Esophagus muscularis mucosa (tissue), 4 donors: Measurements from ENCODE around the gene TMPO. TPM values are rescaled to one million over a fixed set of nuclear protein-coding genes. Genes with fewer than 3 reads are reported as not detected.
"Not testable (repeated sequence)": the region's sequence is repeated elsewhere in the genome, so short reads cannot be mapped to it uniquely, and the experiment has no call there.

ENCODE experiments used
- DNase-seq: peaks from one replicate; pipeline ENCODE4 v3.0.0-alpha.2; 2017; ENCODE audit errors: extremely low spot score
- H3K27ac ChIP-seq, 4 donors: fragments of 200-600 bp; sonication (generic); replicated peaks in 1 of 4; 1 replicate in 3 of 4; 2 replicates in 1 of 4; pipeline ENCODE4 v1.5.1; 2016 to 2019; ENCODE audit warnings: mild to moderate bottlenecking in 1 of 4
- H3K27me3 ChIP-seq, 4 donors: fragments of 200-600 bp; sonication (generic); one replicate each; pipeline versions ENCODE4 v1.5.1 to v1.6.0; 2016 to 2019
- H3K36me3 ChIP-seq, 4 donors: fragments of 200-600 bp; sonication (generic); one replicate each; pipeline ENCODE4 v1.5.1; 2016 to 2019
- H3K4me1 ChIP-seq, 4 donors: fragments of 200-600 bp; sonication (generic); one replicate each; pipeline ENCODE4 v1.5.1; 2016 to 2019
- H3K4me3 ChIP-seq, 4 donors: fragments of 200-600 bp; sonication (generic); 1 replicate in 2 of 4; 2 replicates in 2 of 4; pipeline ENCODE4 v1.5.1; 2016 to 2019; ENCODE audit warnings: mild to moderate bottlenecking in 4 of 4, moderate library complexity in 1 of 4
- H3K9me3 ChIP-seq, 4 donors: fragments of 200-600 bp; sonication (generic); 1 replicate in 3 of 4; 2 replicates in 1 of 4; pipeline ENCODE4 v1.5.1; 2016 to 2019
- CTCF ChIP-seq, 3 experiments: fragments of 200-600 bp in 2 of 3; fragments of 450-650 bp in 1 of 3; sonication (generic) in 2 of 3; IDR thresholded peaks; one replicate each; pipeline ENCODE4 v1.5.1; 2017 to 2019; ENCODE audit warnings: antibody characterized with exemption in 3 of 3, mild to moderate bottlenecking in 2 of 3, moderate library complexity in 1 of 3
- EP300 ChIP-seq: sonication (generic); formaldehyde crosslinking; IDR thresholded peaks from one replicate; pipeline ENCODE4 v1.6.1; 2017; ENCODE audit warnings: antibody characterized with exemption
- POLR2A ChIP-seq: fragments of 450-650 bp; IDR thresholded peaks from one replicate; pipeline ENCODE4 v1.6.1; 2017; ENCODE audit warnings: antibody characterized with exemption, moderate library complexity, mild to moderate bottlenecking, low read depth
- POLR2AphosphoS5 ChIP-seq, 2 donors: sonication (generic); formaldehyde crosslinking; IDR thresholded peaks; one replicate each; pipeline ENCODE4 v1.6.1; 2017; ENCODE audit warnings: antibody characterized with exemption in 2 of 2
- WGBS: methylation state at CpG from one replicate; pipeline ENCODE4 v1.1.5; 2018; 5-methylcytosine and 5-hydroxymethylcytosine counted together
- intact Hi-C: fragments of 100-400 bp; cut with DNase I; formaldehyde crosslinking; loops from one replicate; pipeline ENCODE4 v1.15.1; 2023
- total RNA-seq, 4 donors: library from RNA; depleted of rRNA; stranded (reverse); fragments of >200 nt; gene quantifications; one replicate each; pipeline versions ENCODE4 v1.1.0 to v1.2.1, GENCODE V29; 2016

Gene TMPO
- total RNA-seq, 4 donors from 2014 or later, result 37.1 to 54.8 (median 49.8) TPM

- no peak for TF ChIP-seq CTCF (IDR thresholded peaks at IDR 0.05)
- TF ChIP-seq EP300, result no peak
- no peak for TF ChIP-seq POLR2AphosphoS5 (IDR thresholded peaks at IDR 0.05)
- no peak for TF ChIP-seq POLR2A
- H3K4me3 ChIP-seq, result no peak overlapping the region
- intact Hi-C loops, result no loop called here
- peaks cover 21 to 65% (median 32%) of the 10 kb centered on the region in 4 donors for H3K36me3 ChIP-seq
- H3K27ac ChIP-seq, result no peak overlapping the region
- no peak for DNase-seq
- H3K9me3 ChIP-seq, result no peaks in the 10 kb centered on the region
- H3K4me1 ChIP-seq, result no peaks in the 10 kb centered on the region
- no peaks in the 10 kb centered on the region for H3K27me3 ChIP-seq
Observed at GRCh38 chr12:98543701-98544100, 28.3 kb downstream of the TMPO start.

- TF ChIP-seq CTCF (IDR thresholded peaks at IDR 0.05), result no peak
- TF ChIP-seq POLR2A, result no peak
- no peak for TF ChIP-seq POLR2AphosphoS5 (IDR thresholded peaks at IDR 0.05)
- TF ChIP-seq EP300, result no peak
- peaks cover 19 to 65% (median 36%) of the 10 kb centered on the region in 4 donors for H3K36me3 ChIP-seq
- no peaks in the 10 kb centered on the region for H3K27me3 ChIP-seq
- 89% methylated on average over 1 of the region's 1 CpG for WGBS
- no peaks in the 10 kb centered on the region for H3K9me3 ChIP-seq
- H3K4me1 ChIP-seq, result no peaks in the 10 kb centered on the region
- intact Hi-C loops, result no loop called here
- H3K4me3 ChIP-seq, result no peak overlapping the region
- no peak overlapping the region for H3K27ac ChIP-seq
- no peak for DNase-seq
Observed at GRCh38 chr12:98544751-98545150, 29.4 kb downstream of the TMPO start.

- H3K4me1 ChIP-seq, result no peaks in the 10 kb centered on the region
- H3K9me3 ChIP-seq, result no peaks in the 10 kb centered on the region
- H3K36me3 ChIP-seq, result peaks cover 17 to 62% (median 36%) of the 10 kb centered on the region in 4 donors
- H3K4me3 ChIP-seq, result no peak overlapping the region
- no peak for DNase-seq
- 93% methylated on average over 5 of the region's 5 CpGs for WGBS
- no peak overlapping the region for H3K27ac ChIP-seq
- TF ChIP-seq CTCF (IDR thresholded peaks at IDR 0.05), result no peak
- no peak for TF ChIP-seq POLR2AphosphoS5 (IDR thresholded peaks at IDR 0.05)
- no peak for TF ChIP-seq EP300
- TF ChIP-seq POLR2A, result no peak
- intact Hi-C loops, result no loop called here
- H3K27me3 ChIP-seq, result no peaks in the 10 kb centered on the region
Observed at GRCh38 chr12:98549371-98550110, 34.2 kb downstream of the TMPO start.

- TF ChIP-seq EP300 (no peak), POLR2AphosphoS5 (IDR thresholded peaks at IDR 0.05) (no peak), CTCF (IDR thresholded peaks at IDR 0.05) (no peak)
- 97% methylated on average over 3 of the region's 3 CpGs for WGBS
- Histone ChIP-seq H3K9me3 (no peaks in the 10 kb centered on the region), H3K36me3 (peaks cover 11 to 47% (median 31%) of the 10 kb centered on the region in 4 donors), H3K27me3 (no peaks in the 10 kb centered on the region), H3K4me3 (no peak overlapping the region), H3K27ac (no peak overlapping the region), H3K4me1 (no peaks in the 10 kb centered on the region)
- intact Hi-C loops, result no loop called here
- no peak for DNase-seq
Observed at GRCh38 chr12:98551787-98552186, 36.4 kb downstream of the TMPO start.

- DNase-seq, H3K4me1 ChIP-seq, intact Hi-C loops, H3K36me3 ChIP-seq, H3K4me3 ChIP-seq, H3K9me3 ChIP-seq, H3K27ac ChIP-seq, H3K27me3 ChIP-seq: not testable (repeated sequence)
- WGBS, result 92% methylated on average over 4 of the region's 4 CpGs
Observed at GRCh38 chr12:98558097-98558496, 42.7 kb downstream of the TMPO start.
